ENCODE data around the gene UBE2E1.

- TF ChIP-seq CTBP1 (IDR thresholded peaks at IDR 0.05; ENCODE audit: borderline replicate concordance) (no peak), FOXA1 (IDR thresholded peaks at IDR 0.05) (no peak), SUZ12 (IDR thresholded peaks at IDR 0.05) (no peak), TARDBP (IDR thresholded peaks at IDR 0.05) (no peak), PKNOX1 (IDR thresholded peaks at IDR 0.05) (no peak), SP1 (IDR thresholded peaks at IDR 0.05) (no peak), BHLHE40 (IDR thresholded peaks at IDR 0.05; ENCODE audit: borderline replicate concordance) (no peak), LEF1 (IDR thresholded peaks at IDR 0.05; ENCODE audit: borderline replicate concordance) (no peak), ARNT (IDR thresholded peaks at IDR 0.05) (no peak), FOXM1 (IDR thresholded peaks at IDR 0.05; ENCODE audit: borderline replicate concordance) (no peak), NFRKB (IDR thresholded peaks at IDR 0.05) (no peak), ELF4 (IDR thresholded peaks at IDR 0.05) (no peak), ZNF384 (IDR thresholded peaks at IDR 0.05) (no peak), HDGF (IDR thresholded peaks at IDR 0.05; ENCODE audit: borderline replicate concordance) (no peak)
Measured at GRCh38 chr3:23861689-23862088, 55.9 kb downstream of the UBE2E1 start.
